22Rv1 (cell line): ENCODE data around the gene AMMECR1L.
"Not testable (repeated sequence)": the region's sequence is repeated elsewhere in the genome, so short reads cannot be mapped to it uniquely, and the experiment has no call there.

Source experiments
- H3K27ac ChIP-seq: fragments of 450-650 bp; 2 replicates; pipeline ENCODE4 v1.5.1; 2017
- CTCF ChIP-seq: fragments of 450-650 bp; IDR thresholded peaks from 2 replicates; pipeline ENCODE4 v1.5.1; 2017; ENCODE audit warnings: mild to moderate bottlenecking
- ZFX ChIP-seq: fragments of 450-650 bp; IDR thresholded peaks from 2 replicates; pipeline ENCODE4 v1.6.1; 2017; ENCODE audit warnings: antibody characterized with exemption, borderline replicate concordance

Gene AMMECR1L

DNA sequence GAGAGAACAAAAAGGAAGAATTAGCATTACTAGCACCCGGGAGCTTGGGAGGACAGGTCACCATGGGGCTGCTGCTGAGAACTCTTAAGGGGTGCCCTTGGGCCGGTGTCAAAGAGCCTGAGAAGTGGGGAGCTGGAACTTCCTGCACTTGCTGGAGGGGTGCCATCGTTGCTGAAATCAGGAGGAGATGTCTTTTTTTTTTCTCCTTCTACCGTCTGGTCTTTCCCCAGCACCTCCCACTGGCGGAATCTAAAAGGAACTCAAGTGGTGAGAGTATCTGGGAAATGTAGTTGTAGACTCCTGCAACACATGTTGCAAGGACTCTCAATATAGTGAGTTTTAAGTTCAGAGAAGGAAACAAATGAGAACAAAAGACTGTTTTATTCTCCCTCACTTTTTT, 6.1 kb upstream of the AMMECR1L start:
- no peak for TF ChIP-seq CTCF
- no peak for TF ChIP-seq ZFX
- H3K27ac ChIP-seq, result no peak overlapping the region

DNA sequence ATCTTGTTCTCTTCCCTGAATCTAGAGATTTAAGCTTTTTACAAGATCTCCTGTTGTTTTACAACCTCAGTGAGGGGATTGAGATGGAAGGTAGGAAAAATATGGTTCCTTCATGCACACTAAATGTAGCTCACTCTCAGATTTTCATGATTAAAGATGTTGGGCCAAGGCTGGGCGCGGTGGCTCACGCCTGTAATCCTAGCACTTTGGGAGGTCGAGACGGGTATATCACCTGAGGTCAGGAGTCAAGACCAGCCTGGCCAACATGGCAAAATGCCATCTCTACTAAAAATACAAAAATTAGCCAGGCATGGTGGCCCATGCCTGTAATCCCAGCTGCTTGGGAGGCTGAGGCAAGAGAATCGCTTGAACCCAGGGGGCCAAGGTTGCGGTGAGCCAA, 5.0 kb upstream of the AMMECR1L start:
- not testable (repeated sequence) for H3K27ac ChIP-seq

DNA sequence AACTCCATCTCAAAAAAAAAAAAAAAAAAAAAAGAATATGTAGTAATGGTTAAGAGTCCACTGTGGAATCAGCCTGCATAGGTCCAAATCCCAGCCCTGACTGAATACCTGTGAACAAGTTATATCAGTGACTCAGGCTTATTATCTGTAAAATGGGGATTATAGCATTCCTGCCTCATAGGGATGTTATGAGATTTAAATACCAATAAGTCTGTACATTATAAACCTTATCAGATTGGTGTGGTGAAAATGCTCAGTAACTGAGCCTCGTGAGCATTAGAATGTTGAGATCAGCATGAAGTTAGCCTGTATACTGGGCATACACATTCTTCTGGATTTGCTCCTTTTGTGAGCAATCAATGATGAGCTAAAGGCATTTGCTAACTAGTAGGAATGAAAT, 3.0 kb upstream of the AMMECR1L start:
- no peak for TF ChIP-seq CTCF
- no peak for TF ChIP-seq ZFX
- no peak overlapping the region for H3K27ac ChIP-seq

GRCh38 chr2:127887776-127888130, 2.0 kb upstream of the AMMECR1L start:
- TF ChIP-seq CTCF, result no peak
- TF ChIP-seq ZFX, result no peak
- no peak overlapping the region for H3K27ac ChIP-seq

- TF ChIP-seq CTCF (no peak), ZFX (no peak)
- H3K27ac ChIP-seq, result peak overlapping the region; percentile 74
Measured at GRCh38 chr2:127887082-127887775, 1.5 kb upstream of the AMMECR1L start.

GRCh38 chr2:127886593-127886935, 808 bp upstream of the AMMECR1L start:
- H3K27ac ChIP-seq, result peak overlapping the region; percentile 74

DNA sequence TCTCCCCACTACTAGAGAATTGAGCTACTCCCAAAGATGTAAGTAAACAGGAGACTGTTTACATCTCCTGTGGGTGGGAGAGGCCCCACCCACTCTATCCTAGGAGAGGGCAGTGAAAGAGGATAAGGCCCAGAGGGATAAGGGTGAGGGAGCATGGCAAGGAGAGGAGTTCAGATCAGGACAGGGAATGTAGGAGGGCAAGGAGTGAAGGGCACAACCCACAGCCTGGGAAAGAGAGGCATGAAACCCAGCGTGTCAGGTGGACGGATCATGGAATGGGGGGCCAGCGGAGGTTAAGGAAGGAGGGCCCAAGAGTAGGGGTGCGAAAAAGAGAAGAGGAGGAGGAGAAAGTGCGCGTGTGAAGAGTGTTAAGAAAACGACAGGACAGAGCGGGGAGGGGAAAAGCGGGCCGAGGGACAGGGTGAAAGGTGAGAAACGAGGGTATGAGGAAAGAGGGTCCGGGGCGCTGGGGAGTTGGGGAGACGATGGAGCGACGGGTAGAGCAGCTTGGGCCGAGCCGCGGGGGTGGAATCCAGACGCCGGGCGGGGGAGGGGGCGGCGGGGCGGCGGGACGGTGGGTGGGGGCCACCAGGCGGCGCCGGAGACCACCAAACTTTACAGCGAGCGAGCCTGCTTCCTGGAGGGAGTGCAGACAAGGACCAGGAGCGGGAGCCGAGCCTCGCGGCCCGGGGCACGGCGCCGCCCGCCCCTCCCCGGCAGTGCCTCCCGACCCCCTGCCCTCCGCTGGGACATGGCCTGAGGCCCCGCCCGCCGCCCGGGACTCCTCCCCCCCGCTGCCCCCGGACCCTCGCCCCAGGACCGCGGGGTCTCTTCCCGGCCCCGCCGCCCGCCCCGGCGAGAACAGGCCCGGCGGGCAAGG, 655 bp downstream of the AMMECR1L start:
- peak overlapping the region; percentile 37 for H3K27ac ChIP-seq

- TF ChIP-seq CTCF, result no peak
- no peak for TF ChIP-seq ZFX
- peak overlapping the region; percentile 37; the same call in 1 of the 2 replicates for H3K27ac ChIP-seq
Measured at GRCh38 chr2:127884436-127884835, 1.3 kb downstream of the AMMECR1L start.

DNA sequence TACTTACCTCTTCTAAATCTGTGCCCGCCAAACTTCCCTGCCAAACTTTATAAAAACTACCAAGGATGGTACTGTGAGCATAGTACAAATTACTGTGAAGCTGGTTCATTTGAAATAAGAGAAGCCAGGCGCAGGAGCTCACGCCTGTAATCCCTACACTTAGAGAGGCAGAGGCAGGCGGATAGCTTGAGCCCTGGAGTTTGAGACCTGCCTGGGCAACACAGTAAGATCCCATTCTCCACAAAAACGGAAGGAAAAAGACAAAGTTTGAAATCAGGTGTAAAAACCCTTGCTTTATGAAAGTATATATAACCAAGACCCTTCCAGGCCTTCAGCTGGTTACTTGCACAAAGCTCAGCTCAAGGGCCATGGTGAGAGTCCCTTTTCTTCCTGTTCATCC, 5.9 kb downstream of the AMMECR1L start:
- H3K27ac ChIP-seq, result no peak overlapping the region
- TF ChIP-seq CTCF (no peak), ZFX (no peak)
